Kidney glomerular epithelial cell (primary cell): ENCODE data around the gene LSM12.
"Not testable (repeated sequence)": the region's sequence is repeated elsewhere in the genome, so short reads cannot be mapped to it uniquely, and the experiment has no call there.

ENCODE experiments used
- DNase-seq: peaks from one replicate; lab custom pipeline; 2025; lab: John Stamatoyannopoulos, UW

Gene LSM12

DNA sequence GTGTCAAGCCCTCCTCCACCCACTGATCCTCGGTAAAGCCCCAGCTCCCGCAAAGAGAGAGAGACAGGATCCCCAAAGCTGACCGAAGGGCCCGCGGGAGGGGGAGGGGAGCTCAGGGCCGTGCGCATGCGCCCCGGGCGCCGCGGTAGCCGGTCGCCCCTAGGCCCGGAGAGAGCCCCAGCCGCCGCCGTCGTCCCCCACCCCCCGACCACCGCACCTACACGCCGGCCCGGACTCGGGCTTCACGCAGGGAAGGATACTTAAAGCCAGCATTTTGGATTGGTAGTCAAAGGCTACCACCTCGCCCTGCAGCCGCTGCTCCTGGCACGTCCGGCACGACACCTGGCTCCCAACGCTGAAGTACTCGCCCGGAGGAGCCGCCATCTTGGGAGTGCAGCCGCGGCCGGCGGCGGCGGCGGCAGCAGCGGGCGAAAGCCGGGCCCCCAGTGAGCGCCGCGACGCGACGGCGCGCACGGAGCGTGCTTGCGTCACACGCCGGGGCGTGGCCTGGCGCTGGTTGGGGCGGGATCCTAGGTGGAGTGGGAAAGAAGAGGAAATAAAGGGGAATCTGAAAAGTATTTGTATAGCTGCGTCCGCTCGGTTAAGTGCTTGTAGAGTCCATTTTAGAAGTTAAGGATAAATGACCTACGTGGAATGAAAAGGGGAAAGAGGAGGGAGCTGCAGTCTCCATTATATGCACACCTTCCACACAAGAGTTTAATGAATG is at the start of gene LSM12:
Gene LSM12 (minus strand): TSS at position 468 of the 727 bp plus-strand sequence. CDS start 84 bp downstream, at position 384.
- peak; percentile 57 for DNase-seq

GRCh38 chr17:44115585-44116415 is 49.3 kb upstream of the LSM12 start:
- no peak for DNase-seq

- no peak for DNase-seq
Measured at GRCh38 chr17:44113868-44114840, 47.7 kb upstream of the LSM12 start.

- DNase-seq = no peak
Measured at GRCh38 chr17:44113382-44113781, 46.9 kb upstream of the LSM12 start.

DNA sequence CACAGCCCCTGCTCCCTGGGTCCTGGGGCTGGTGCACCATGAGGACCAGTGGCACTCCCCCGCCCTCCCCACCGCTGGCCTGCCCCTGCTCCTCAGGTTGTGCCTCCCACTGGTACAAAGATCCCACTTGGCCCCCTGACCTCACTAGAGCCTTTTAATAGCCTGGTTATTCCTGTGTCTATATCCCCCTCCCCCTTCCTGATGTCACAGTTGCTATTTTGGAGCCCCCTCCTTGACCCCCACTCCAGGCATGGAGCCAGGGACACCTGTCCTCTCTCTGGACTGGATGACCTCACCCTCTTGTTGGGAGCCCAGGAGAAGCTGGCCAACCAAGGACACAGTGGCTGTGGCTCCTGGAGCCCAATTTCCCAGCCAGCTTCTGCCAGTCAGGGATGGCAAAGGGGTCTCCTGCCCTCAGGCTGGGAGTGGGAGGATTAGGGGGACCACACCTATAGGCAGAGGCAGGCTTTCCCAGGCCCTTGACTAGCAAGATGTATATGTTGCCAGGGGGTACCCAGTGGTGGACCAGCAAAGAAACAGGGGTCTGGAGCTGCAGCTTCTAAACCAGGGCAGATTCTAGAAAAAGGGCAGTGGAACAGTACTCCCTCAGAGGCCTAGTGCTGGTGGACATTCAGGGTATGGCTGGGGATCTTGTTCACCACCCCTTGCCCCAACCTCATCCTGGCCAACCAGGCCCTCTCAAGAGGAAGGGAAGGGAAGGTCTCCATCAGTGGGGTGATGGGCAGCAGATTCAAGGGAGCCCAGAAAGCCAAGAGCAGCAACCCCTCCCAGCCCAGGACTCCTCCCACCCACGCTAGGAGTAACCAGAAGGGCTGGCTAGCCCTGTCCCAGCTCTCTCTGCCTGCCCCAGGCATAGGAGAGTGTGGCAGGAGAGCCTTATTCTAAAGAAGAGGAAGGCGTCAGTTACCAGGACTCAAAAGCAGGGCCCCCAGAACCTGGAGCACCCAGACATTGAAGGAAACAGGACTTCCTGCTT is 46.1 kb upstream of the LSM12 start:
- no peak for DNase-seq

DNA sequence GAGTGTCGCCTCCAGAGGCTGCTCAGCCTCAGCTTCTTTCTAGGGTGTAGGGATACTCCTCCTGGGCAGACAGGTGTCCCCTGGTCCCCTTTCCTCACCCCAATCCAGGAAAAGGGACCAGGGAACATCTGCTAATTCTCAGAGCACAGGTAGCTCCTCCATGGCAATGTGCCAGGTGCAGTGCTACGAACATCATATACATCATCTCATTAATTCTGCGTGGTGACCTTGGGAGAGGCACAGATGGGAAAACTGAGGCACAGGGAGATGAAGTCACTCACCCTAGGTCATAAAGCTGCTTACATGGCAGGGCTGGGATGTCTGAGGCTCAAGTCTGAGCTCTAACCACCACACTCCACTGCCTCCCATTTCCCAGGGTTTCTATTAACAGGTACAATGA is 45.3 kb upstream of the LSM12 start:
- DNase-seq = no peak

- DNase-seq = peak; percentile 87
Measured at GRCh38 chr17:44110823-44111633, 44.6 kb upstream of the LSM12 start.

- no peak for DNase-seq
Measured at GRCh38 chr17:44110011-44110686, 43.7 kb upstream of the LSM12 start.

DNA sequence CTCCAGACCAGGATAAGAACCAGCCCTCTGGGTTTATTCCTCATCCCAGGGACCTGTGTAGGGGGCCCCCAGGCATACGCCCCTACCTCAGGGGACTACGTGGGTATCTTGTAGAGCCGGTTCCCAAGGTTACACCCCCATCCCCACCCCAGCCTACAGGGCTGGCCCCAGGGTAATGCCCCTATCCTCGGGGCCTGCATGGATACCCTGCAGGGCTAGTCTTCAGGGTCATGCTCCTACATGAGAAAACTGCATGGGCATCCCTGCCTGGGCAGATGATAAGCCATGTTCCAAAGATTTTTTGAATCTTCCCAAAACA is 42.8 kb upstream of the LSM12 start:
- DNase-seq = no peak

GRCh38 chr17:44108440-44109311 is 42.2 kb upstream of the LSM12 start:
- DNase-seq = peak; percentile 83

- no peak for DNase-seq
Measured at GRCh38 chr17:44106801-44107200, 40.3 kb upstream of the LSM12 start.

DNA sequence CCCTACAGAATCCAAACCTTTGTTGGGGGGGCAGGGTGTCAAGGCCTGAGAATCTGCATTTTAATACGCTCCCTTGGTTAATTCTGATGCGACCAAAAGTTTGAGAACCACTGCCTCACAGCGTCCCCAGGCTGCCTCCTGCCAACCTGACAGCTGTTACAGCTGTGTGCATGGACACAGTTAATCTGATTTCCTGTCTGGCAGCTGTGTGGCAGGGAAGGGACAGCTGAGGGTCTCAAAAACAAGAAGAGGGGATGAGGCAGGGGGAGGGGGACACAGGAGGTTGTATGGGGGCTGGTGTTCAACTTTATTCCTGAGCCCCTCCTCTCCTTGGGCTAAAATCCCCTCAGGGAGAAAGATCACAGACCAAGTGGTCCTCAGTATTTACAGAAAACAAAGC is 39.5 kb upstream of the LSM12 start:
- no peak for DNase-seq

GRCh38 chr17:44105483-44105882 is 39.0 kb upstream of the LSM12 start:
- DNase-seq = no peak

- DNase-seq = no peak
Measured at GRCh38 chr17:44102849-44103622, 36.6 kb upstream of the LSM12 start.

DNA sequence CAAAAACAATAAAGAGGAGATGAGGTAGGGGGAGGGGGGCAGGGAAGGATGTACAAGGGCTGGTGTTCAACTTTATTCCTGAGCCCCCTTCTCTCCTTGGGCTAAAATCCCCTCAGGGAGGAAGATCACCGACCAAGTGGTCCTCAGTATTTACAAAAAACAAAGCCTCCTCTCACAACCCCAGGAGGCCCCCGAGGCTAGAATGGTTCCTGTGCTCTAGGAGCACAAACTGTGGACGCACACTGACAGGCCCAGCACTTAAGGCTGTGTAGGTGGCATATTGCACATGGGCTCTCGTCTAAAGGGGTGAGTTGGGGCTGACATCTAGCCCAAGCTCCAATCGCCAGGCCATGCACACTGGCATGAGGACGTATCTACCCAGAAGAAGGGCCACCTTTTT is 35.4 kb upstream of the LSM12 start:
- not testable (repeated sequence) for DNase-seq

DNA sequence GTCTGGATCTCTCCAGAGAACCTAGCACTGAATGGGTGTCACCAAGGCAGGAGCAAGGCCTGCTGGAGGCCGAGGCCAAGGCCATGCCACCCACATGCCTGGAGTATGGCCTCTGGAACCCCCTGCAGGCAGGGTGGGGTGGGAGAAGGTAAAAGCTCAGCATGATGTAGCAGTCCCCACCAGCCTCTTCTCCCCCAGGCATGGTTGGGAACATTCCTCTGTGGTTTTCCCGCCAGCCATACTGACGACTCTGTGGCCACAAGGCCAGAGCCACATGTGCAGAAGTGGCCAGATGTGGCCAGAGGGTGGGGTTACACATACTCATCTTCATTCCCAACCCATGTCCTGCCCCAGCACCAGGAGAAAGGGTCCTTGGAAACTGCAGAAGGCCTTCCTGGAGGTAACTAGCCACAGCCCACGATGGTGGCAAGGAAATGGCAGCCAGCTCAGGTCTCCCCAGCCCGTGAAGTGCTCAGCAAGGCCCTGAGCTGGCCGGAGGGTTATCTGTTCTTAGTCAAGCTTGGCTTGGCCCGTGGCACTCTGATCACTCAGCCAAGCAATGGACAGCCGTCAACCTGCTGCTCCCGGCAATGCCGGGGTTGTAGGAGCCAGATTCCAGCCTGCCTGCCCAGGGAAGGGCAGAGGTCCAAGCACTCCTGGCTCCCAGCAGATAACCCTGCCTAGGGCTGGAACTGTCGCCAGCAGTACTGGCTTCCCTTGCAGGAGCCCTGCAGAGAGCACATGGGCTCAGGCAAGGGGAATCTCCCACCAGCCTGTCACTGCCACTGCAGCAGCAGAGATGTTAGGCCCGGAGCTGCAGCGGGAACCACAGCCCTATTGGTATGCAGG is 30.9 kb upstream of the LSM12 start:
- DNase-seq = no peak
